GM21367 (cell line): Measurements from ENCODE around the gene APOBEC4.
"Not testable (repeated sequence)": the region's sequence is repeated elsewhere in the genome, so short reads cannot be mapped to it uniquely, and the experiment has no call there.

Source experiments
- ATAC-seq: cut with Tn5 transposase; IDR thresholded peaks from one replicate; pipeline ENCODE4 v1.9.1; 2021; ENCODE audit not compliant: unreplicated experiment

APOBEC4 gene

DNA sequence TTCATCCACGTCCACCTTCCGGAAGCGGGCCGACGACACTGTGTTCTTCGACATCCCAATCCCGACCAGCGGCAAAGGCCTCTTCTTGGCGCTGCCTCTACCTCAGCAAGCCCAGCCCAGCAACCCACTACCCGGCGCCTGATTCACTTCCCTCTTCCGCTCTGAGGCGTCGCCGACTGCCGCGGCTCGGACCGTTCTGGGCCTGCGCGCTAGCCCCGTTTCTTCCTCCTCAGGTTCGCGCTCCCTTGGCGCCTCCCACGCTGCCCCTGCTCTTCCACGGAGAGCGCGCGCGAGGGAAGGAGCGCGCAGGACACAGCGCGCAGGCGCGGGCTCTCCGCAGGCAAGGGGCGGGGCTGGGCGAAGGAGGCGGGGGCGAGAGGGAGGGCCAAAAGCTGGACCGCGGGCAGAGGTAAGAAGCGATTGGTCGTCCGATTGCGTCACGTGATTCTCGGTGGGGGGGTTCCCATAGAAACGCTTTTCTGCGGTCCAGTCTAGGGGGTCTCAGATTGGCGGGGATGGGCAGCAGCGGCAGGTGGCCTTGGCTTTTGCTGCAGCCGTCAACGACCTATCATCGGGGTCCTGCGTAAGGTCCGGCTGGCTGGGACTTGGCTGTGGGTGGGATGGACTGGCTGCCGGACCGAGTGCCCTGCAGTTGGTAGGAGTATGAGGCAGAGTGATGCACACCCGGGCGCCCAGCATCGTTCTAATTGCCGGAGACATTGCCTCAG lies 17.3 kb downstream of the APOBEC4 start, which contains the start of gene ARPC5:
ARPC5 (minus strand) TSS at position 178 of the 728 bp plus-strand sequence; CDS start at position 54, 124 bp downstream.
- ATAC-seq, result peak; percentile 79

GRCh38 chr1:183635099-183635605 lies 18.0 kb downstream of the APOBEC4 start:
- peak; percentile 1 for ATAC-seq

DNA sequence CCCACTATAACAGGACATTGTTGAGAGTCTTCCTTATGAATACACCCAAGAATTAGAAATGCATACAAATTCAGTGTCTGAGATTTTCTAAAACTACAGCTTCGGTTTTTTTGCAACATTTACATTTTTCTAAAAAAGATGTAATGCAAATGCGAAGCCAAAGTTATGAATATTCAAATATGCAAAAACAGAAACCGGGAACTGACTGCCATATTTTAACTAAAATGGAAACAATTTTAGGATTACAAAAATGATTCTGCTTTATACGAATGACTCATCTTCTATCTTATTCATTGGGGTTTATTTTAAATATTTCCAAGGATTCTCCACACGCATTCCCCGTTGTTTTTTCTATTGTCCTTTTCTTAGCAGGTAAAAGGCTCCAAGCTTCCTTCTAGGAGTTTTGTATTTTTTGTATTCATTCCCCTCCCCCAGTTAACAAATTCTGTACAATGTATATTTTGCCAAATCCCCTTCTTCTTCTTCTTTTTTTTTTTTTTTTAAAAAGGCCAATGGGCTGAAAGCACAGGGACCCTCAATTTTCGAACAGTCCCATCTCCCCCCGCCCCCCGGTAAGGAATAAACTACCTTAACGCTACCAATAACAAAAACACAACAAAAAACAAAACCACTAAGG lies 18.6 kb downstream of the APOBEC4 start:
- ATAC-seq, result no peak

DNA sequence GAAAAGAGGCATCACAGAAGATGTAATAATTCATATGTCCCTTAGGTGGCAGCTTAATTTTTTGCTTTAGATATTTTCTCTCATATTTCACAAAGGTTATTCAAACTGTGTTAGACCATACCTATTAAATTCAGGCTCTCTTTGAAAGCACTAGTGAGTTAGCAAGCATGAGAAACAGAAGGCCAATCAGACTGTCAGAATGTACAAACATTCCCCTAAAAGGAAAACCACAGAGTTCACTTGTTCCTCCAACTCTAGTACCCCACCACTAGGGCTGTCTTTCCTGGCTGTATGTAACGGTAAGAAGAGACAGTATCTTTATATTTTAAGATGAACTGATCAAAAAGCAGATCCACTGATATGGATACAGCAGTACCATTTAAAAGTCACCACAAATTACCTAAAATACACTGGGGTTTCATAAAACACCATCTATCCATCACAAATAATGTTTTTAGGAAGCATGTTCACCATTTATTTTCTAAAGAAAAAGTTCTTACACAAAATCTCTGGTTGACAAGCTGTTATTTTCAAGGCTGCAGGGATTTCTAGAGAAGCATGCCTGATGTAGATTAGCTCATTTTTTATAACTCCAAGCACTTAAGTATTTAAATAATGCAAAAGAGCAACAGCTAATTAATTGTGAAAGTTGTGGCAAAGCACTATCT lies 19.3 kb downstream of the APOBEC4 start:
- ATAC-seq, result peak; percentile 58

DNA sequence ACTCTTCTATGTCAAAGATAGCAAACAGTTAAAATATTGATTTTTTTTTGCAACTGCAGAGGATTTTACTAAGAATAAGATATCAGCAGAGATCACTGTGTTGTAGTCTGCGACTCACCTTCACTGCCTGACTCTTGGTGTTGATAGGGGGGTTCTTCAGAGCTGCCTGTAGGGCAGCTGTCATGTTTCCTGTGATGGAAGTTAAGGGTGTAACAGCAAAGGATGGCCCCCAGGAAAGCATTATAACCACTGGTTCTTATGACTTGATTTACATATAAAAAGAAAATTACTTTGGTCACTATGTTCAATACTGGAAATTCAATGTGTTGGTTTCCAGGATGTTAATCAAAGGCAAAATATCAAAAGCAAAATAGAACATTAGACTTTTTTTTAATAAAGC lies 20.2 kb downstream of the APOBEC4 start:
- ATAC-seq, result no peak

DNA sequence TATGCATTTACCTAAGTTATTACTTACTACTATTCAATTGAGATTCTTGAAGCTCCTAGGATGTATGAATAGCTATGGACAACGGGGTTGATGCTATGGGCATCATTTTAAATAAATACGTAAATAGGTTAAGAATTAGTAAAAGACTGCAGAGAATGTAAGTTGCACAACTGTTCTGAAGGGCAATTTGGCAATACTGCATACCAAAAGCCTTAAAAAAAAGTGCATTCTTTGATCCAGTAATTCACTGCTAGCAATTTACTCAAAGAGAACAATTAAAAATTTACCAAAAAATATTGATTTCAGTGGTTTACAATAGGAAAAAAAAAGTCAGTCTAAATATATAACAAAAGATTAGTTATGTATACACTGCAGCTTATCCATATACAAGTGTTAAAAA lies 21.0 kb downstream of the APOBEC4 start:
- ATAC-seq, result no peak

DNA sequence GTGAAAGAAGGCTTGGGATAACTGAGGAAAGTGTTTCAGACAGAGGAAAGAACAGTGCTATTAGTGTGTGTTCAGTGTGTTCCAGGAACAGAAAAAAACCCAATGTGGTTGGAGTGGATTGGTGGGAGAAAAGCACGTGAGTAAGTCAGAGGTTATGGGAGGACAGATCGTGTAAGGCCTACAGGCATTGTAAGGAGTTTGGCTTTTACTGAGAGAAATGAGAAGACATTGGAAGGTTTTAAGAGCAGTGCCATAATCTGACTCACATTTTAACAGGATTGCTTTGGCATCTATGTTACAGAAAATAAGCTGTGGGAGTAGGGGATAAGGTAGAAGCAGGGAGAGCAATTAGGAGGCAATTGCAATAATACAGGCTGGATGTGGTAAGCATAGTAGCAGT lies 22.4 kb downstream of the APOBEC4 start:
- no peak for ATAC-seq

DNA sequence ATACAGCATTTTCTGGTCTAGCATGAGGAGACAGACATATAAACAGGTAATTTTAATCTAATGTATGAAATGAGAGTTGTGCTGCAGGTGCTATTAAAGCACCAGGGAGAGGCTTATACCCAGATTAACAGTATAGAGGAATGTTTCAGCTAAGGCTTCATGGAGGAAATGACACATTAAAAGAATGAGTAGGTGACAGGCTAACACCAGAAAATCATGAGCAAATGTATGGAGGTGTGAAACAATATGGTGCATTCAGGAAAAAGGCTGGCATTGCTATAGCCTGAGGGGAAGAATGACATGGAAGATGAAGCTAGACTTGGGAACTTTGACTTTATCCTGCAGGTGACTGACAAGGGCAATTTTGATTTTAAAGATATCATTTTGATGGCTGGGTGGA lies 24.6 kb downstream of the APOBEC4 start:
- no peak for ATAC-seq

GRCh38 chr1:183626236-183626635 lies 26.9 kb downstream of the APOBEC4 start:
- not testable (repeated sequence) for ATAC-seq

DNA sequence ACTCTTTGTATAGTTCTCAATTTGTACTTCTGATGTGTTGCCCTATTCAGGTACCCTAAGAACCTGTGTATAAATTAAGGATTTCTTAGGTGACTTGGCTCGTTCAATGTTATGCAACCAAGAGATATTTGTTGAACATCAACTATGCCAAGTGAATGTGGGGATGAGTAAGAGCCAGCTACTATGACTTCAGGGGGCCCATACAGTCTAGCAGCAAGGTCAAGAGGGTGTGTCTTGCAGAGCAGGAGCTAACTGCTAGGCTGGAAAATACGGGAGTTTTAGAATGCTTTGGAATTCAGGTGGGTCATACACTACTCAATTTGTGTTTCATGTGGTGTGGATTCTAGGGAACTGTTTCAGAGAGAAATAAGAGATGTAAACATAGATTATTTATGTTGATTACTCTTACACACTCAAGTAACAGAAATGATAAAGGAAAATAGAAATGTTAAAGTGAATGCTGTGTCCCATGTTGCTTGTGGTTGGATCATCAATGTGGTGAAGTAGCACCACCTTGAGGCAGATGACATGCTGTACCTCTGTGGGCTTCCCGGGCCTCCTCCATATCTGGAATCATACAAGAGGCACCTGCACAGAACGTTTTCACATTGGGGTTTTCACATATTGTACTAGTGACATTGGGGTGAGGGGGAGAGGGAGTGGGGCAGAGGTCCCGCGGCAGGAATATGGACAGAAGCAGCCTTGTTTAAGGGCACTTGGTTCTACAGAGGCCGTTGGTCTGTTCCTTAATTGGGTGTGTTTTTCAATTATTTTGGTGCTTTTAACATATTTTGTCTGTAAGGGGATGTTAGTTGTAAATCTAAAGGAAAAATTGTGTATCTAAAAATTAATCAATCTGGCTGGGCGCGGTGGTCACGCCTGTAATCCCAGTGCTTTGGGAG lies 30.0 kb downstream of the APOBEC4 start:
- peak; percentile 77 for ATAC-seq

GRCh38 chr1:183622013-183622412 lies 31.1 kb downstream of the APOBEC4 start:
- ATAC-seq, result no peak

DNA sequence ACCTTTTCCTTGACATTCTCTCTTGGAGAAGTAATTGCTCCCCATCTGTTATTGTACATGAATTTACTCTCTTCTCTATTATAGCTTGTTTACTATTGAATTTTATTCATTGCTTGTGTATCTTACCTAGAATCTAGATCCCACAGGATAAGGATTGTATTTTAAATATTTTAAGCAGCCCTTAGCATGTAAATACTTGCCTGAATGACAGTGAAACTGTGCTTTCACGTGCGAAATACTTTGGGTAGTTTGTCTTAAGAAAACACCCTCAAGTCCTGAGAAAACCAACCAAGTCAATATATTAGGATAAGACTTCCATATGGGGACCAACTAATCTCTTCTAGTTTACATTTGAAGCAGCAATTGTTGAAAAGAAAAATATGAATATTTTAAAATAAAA lies 32.8 kb downstream of the APOBEC4 start:
- ATAC-seq, result no peak

DNA sequence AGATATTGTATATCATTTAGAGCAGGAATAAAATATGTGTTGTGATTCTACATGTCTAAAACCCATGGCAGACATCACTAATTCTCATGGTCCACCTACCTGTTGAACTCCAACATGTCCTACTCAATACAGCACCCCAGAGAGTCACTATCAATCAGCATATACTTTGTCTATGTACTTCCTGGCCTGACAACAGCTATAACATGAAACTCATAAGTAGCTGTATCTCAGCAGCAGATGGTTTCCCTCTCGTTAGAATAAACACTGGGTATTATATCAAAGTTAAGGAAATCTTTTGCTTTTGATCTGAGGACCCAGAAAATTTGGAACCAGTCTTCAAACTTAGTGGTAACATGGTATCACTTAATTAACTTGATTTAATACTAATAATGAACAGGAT lies 33.3 kb downstream of the APOBEC4 start:
- no peak for ATAC-seq

DNA sequence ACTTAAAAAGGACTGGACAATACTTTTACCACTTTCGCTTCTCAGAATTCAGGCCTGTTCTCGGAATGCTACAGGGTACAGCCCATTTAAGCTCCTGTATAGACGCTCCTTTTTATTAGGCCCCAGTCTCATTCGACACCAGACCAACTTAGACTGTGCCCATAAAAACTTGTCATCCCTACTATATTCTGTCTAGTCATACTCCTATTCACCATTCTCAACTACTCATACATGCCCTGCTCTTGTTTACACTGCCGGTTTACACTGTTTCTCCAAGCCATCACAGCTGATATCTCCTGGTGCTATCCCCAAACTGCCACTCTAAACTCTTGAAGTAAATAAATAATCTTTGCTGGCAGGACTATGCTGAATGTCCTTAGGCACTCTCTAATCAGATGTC lies 34.9 kb downstream of the APOBEC4 start:
- not testable (repeated sequence) for ATAC-seq

DNA sequence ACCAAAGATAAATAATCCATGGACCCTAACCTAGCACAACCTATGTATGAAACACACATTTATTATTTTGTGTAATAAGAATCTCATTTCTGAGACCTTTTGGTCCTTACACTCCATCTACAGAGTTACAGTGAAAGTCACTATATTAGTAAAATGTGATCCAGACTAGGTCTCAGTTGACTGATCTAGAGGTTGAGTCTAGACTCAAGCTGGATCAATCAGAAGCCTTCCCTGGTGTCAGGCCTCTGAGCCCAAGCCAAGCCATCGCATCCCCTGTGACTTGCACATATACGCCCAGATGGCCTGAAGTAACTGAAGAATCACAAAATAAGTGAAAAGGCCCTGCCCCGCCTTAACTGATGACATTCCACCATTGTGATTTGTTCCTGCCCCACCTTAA lies 40.1 kb downstream of the APOBEC4 start:
- ATAC-seq, result not testable (repeated sequence)

- no peak for ATAC-seq
Measured at GRCh38 chr1:183612407-183612806, 40.7 kb downstream of the APOBEC4 start.

DNA sequence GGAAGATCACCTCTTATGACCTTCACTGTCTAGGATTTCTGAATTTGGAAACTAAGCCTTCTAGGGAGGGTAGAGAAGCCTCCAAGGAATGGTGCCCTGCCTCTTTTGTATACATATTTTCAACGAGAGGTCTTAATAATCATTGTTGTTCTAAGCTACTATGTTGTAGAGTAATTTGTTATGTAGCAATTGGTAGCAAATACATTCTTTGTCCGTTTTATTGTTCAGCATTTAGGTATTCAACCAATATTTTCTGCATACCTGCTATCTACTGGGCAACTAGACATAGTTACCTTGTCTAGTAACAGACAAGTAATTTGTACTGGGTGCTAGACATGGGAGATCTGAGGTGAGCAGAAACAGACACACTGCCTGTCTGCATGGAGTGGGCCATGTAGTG lies 42.1 kb downstream of the APOBEC4 start:
- no peak for ATAC-seq

DNA sequence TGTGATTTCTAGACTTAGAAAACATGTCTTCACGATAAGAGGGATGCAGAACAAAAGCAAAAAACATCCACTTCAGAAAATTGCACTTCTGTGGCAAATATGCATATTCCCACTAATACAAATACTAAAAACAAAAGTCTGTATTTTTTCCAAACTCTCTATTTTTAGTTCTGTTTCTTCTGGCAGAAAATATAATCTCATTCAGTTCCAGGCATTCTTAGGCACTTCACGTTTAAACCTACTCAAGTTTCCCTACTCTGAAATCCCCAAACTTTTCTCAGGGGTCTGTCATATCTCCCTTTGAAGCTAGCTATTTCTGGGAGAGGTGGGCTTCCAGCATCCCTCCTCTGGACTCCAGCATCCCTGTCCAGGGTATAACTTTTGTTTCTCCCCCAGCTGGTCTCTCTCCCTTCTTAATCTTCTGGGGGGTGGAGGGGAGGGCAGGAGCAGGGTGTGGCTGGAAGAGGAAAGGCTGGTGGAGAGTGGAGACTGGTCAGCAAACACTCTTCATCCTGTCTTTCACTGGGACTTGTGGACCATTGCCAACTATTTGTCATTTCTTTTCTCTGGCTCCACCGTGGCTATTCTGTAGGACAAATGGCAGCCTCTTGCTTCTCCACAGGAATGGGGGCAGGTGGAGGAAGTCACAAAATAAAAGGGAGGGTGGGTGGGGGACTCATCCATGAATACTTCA lies 43.2 kb downstream of the APOBEC4 start:
- ATAC-seq, result no peak

DNA sequence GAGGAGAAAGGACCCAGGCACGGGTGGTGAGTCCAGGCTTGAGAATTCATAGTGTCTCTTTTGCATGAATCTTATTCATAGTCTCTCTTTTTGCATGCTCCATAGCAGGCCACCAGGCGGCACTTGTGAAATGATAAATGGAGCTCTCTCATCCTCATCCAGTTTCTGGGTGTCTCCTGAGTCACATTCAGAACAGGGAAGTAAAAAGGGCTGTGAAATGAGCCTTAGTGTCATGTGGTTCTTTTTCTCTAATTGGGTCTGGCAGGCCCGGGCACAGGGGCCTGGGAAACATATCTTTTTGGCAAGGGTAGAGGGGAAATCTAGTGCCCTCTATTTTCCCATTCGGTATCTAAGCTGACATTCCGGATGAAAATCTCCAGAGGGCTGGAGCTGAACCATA lies 43.8 kb downstream of the APOBEC4 start:
- ATAC-seq, result peak; percentile 37

DNA sequence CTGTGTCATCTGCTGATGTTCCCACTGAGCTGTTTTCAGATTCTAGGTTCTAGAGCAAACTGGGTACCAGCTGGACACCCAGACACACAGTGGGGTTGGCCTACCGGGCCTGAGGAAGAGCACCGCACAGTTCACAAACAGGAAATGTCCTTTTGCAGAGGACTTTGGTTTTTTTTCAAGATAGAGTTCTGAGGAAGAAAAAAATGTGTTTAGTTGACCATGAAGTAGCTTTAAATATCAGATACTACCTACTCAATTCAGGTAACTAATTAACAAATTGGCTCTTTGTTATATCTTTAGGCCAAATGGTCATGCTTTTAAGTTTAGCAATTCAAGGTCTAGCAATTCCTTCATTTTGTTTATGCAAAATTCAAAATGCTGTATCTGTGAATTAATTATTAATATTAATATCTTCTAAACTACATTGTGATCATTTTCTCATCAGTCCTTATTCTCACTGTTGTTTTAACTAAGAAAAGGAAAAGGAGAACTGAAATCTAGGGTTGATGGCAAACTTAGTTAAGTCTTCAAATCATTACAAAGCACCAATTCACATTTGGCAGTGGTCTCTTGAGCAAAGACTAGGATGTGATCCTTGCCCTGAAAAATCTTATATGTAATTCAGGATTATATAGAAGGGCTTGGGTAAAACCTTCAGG lies 45.7 kb downstream of the APOBEC4 start:
- ATAC-seq, result no peak
